ENCODE data around the gene MSI2. TPM values are rescaled to one million over a fixed set of nuclear protein-coding genes. Genes with fewer than 3 reads are reported as not detected.
A peak's percentile ranks its signal among the peaks of the same experiment; 100 is the strongest.

The MSI2 gene
- total and polyA plus RNA-seq, 9 of the 15 experiments (the other 6 are each of a cell fraction or from before 2014, with no cell fraction given) = 4.6 to 61.8 (median 42.4) TPM

DNA sequence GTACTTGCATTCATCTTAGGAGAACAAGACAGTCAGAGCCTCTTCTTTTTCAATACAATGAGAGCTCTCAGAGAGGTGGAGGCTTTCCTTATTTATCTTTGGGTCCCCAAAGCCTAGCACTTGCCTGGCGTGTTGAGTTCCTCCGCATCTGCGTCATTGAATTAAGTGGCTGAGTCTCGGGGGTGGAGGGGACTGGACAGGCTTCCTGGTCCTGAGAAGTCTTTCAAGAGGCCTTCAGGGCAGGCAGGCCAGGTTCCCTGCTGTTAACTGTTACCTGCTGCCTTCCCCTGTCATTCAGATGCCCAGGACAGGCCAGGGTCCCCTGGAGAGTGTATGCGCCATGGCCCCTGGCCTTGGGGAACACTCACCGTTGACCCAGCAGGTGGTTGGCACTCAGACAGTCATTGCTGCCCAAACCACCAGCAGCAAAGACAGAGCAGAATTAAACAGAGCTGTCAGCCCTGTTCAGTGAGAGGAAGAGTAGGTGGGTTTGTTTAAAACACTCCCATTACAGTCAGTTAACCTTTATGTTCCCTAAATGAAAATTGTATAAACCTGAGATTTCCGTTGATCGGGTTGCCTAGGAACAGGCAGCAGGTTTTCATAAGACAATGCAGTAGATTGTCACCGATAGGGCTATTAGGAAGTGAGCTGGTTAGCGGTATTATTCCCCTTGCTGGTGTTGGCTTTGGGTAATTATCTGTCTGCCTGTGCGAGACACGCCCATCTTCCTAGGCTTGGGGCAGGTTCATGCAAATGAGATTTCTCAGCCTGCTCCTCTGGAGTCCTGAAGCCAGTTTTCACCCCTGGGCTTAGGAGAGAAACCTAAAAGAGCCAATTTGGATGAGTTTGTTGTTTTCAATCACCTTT is 356.1 kb downstream of the MSI2 start:
- Histone ChIP-seq H3K27me3 (ENCODE audit: control insufficient read depth in 2 of 2, insufficient read depth in 2 of 2, low read length in 2 of 2) (no peaks in the 10 kb centered on the region), H3K79me2 (ENCODE audit: control insufficient read depth, insufficient read depth, low read length) (no peaks in the 10 kb centered on the region), H3K9me3 (replicated peaks; ENCODE audit: control insufficient read depth, insufficient read depth, low read depth, low read length) (no peaks in the 10 kb centered on the region), H3K4me2 (ENCODE audit: insufficient read depth, low read length) (no peak overlapping the region), H2AFZ (ENCODE audit: low read depth, low read length) (no peak overlapping the region), H3K9ac (ENCODE audit: insufficient read depth in 1 of 2, low read depth in 2 of 2, low read length in 2 of 2) (no peak overlapping the region), H4K20me1 (replicated peaks; ENCODE audit: control insufficient read depth, insufficient read depth, low read length) (0 out of 2 replicates have a peak, but pooled peaks cover 3% of the 10 kb centered on the region), H3K36me3 (ENCODE audit: control insufficient read depth, insufficient read depth, low read length) (peaks cover 11% of the 10 kb centered on the region), H3K4me3 (no peak overlapping the region), H3K4me1 (replicated peaks in 1 of 2; ENCODE audit: control insufficient read depth in 2 of 2, insufficient read depth in 2 of 2, low read length in 2 of 2) (peaks cover 4 to 7% of the 10 kb centered on the region in 2 experiments; a peak in 3 of 5 replicates), H3K9me1 (ENCODE audit: control insufficient read depth, insufficient read depth, low read length) (peaks cover 3% of the 10 kb centered on the region), H3K27ac (ENCODE audit: extremely low read depth, low read depth, low read length) (no peak overlapping the region)
- ChIA-PET CTCF (ENCODE audit: low intra/inter-chr PET ratio) (interaction anchor here (0.6 kb wide), 1 partner anchor 14 kb away, joined by 3 read pairs; no protein-coding TSS in a partner anchor), POLR2A (interaction anchor here (0.5 to 0.9 kb wide), 2 partner anchors 18 to 60 kb away, joined by 3 to 4 read pairs; no protein-coding TSS in a partner anchor)
- BruUV-seq (replicated peaks) = no TSS peak
- in situ Hi-C loops (cut with MboI) = no loop called here
- ATAC-seq (peak; percentile 95), DNase-seq (ENCODE audit: extremely low read depth in 1 of 4, low spot score in 3 of 4) (peak; percentile 24 to 53 (median 40)), FAIRE-seq (peak; percentile 67)
- 25% methylated on average over 7 of the region's 12 CpGs for WGBS (ENCODE audit: insufficient coverage, low coverage, missing lambda C conversion rate)
- TF ChIP-seq ELF1 (tag; IDR thresholded peaks at IDR 0.05) = 0 out of 2 replicates have a peak, but pooled peaks have one; percentile 22
- TF ChIP-seq FOXM1 (IDR thresholded peaks at IDR 0.05; ENCODE audit: low read depth) = no peak
- no peak for TF ChIP-seq FOXM1 (CRISPR knock-in tag; IDR thresholded peaks at IDR 0.05; ENCODE audit: low read depth)
- no peak for TF ChIP-seq HNRNPH1 (optimal IDR thresholded peaks at IDR 0.05; ENCODE audit: low read depth, low read length)
- no peak for TF ChIP-seq SETDB1 (IDR thresholded peaks at IDR 0.05; ENCODE audit: low read length)
- TF ChIP-seq, protein P1, sequence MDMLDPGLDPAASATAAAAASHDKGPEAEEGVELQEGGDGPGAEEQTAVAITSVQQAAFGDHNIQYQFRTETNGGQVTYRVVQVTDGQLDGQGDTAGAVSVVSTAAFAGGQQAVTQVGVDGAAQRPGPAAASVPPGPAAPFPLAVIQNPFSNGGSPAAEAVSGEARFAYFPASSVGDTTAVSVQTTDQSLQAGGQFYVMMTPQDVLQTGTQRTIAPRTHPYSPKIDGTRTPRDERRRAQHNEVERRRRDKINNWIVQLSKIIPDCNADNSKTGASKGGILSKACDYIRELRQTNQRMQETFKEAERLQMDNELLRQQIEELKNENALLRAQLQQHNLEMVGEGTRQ (CRISPR knock-in tag; IDR thresholded peaks at IDR 0.05) = no peak
- TF ChIP-seq, protein P2, sequence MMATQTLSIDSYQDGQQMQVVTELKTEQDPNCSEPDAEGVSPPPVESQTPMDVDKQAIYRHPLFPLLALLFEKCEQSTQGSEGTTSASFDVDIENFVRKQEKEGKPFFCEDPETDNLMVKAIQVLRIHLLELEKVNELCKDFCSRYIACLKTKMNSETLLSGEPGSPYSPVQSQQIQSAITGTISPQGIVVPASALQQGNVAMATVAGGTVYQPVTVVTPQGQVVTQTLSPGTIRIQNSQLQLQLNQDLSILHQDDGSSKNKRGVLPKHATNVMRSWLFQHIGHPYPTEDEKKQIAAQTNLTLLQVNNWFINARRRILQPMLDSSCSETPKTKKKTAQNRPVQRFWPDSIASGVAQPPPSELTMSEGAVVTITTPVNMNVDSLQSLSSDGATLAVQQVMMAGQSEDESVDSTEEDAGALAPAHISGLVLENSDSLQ (IDR thresholded peaks at IDR 0.05) = 0 out of 2 replicates have a peak, but pooled peaks have one; percentile 29
- TF ChIP-seq RBM15 (IDR thresholded peaks at IDR 0.05; ENCODE audit: insufficient read depth, low read length) = no peak
- no peak for TF ChIP-seq CBX2 (IDR thresholded peaks at IDR 0.05; ENCODE audit: insufficient read depth, low read length, poor library complexity, severe bottlenecking)
- TF ChIP-seq HNRNPUL1 (IDR thresholded peaks at IDR 0.05; ENCODE audit: low read length) = no peak
- TF ChIP-seq PPARD (CRISPR knock-in tag; IDR thresholded peaks at IDR 0.05) = no peak
- TF ChIP-seq, protein P3, sequence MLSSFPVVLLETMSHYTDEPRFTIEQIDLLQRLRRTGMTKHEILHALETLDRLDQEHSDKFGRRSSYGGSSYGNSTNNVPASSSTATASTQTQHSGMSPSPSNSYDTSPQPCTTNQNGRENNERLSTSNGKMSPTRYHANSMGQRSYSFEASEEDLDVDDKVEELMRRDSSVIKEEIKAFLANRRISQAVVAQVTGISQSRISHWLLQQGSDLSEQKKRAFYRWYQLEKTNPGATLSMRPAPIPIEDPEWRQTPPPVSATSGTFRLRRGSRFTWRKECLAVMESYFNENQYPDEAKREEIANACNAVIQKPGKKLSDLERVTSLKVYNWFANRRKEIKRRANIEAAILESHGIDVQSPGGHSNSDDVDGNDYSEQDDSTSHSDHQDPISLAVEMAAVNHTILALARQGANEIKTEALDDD (IDR thresholded peaks at IDR 0.05) = 0 out of 2 replicates have a peak, but pooled peaks have one; percentile 28
- peak; percentile 47; the same call in 1 of the 2 replicates for TF ChIP-seq SOX6 (IDR thresholded peaks at IDR 0.05)
- intact Hi-C loops (cut with micrococcal nuclease) = no loop called here

Measured in K562 (cell line).